ENCODE results near the gene KAZALD1.
"Not testable (repeated sequence)": the region's sequence is repeated elsewhere in the genome, so short reads cannot be mapped to it uniquely, and the experiment has no call there.

KAZALD1 gene

DNA sequence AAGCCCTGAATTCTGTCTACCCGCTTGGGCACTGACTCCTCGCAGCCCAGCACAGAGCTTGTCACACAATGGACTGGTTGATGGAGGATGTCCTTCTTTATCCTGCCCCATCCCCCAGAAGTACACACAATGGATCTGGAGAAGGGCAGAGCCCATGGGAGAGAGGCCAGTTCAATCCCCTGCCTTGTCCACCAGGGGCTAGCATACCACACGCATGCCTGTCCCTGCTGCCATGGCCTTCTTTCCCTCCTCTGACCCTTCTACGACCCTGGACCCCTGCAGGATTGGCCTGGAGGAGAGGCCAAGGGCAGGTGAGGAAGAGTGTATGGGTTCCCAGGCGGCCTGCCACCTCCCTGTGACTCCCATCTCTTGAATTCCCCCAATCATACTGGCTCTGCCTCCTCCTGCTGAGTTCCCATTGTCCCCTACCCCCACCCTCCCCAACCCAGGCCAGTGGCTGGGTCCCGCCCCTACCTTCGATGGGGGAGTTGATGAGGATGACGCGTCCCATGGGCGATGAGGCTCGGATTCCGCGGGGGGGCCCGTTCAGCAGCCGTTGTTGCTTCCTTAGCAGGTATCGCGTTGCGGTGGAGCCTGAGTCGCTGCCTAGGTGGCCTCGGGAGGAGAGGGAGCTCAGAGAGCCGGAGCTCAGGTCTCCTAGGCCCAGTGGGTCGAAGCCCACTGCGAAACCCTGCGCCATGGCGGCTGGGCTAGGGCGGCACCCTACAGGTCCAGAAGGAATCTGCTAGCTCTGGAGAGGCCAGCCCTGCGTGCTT lies 32.1 kb upstream of the KAZALD1 start:
- DNase-seq (ENCODE audit: extremely low read depth in 1 of 2, low read depth in 1 of 2), result no peak

DNA sequence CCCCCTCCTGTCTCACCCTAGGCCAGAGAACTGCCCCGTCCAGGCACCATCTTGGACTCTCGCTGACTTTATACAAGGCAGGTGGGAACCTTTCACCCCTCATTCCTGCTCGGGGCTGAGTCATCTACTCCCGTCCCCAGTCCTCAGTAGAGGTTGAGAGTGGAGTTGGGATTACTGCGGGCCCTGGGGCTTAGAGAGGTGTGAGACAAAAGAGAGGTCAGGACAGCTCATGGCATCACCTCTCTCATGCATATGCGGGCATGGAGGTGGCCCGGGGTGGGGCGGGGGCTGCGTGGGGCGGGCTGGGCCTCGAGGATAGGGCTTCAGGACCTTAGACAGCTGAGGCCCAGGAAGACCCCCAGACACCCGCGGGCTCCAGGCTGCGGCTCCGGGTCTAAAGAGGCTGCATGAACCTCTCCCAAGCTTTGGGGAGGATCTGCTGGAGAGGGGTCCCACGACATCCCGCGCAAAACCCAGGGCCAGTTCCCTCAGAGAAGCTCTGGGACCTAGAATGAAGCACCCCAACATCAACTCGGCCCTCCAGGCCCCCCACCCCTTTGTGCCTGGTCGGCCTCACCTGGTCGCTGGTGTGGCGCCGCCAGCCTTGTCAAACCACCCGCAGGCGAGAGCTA lies 31.2 kb upstream of the KAZALD1 start:
- no peak for DNase-seq (ENCODE audit: extremely low read depth in 1 of 2, low read depth in 1 of 2)

DNA sequence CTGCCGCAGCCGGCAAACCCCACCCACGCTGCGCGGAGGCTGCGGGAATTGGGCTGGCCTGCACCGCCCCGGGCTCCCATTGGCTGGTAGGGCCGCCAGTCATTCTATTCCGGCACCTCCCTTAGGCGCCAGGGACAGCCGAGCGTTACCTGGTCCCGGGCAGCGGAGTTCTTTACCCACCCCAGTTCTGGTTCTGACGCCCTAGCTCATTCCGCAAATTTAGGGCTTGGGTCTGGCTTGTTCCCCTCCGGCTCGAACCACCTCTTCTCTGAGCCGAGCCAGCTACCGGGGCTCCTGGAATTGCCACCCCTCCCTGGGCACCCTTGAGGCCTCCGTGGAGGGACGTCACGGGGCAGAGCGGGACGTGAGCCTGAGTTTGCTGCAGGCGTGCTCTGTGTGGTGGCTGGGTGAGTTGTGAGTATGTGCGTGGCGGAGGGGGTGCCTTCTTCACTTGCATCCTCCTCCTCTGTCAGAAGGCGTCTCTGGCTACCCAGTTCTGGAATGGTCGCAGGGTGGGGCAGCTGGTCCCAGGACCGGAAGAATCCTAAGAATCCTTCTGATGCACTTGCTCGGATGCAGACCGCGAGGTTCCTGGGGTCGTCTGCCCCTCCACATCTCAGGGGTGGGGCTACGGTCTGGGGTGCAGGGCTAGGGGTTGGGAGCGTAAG lies 30.5 kb upstream of the KAZALD1 start, which contains the start of the genes PDZD7 and SFXN3:
PDZD7 (minus strand) TSS at position 2 of the 668 bp plus-strand sequence. CDS start 910 bp downstream, outside the sequence.
SFXN3 (plus strand) TSS at position 107 of the 668 bp plus-strand sequence. CDS start 3,461 bp downstream, outside the sequence.
- DNase-seq (ENCODE audit: extremely low read depth in 1 of 2, low read depth in 1 of 2), result peak; percentile 93

DNA sequence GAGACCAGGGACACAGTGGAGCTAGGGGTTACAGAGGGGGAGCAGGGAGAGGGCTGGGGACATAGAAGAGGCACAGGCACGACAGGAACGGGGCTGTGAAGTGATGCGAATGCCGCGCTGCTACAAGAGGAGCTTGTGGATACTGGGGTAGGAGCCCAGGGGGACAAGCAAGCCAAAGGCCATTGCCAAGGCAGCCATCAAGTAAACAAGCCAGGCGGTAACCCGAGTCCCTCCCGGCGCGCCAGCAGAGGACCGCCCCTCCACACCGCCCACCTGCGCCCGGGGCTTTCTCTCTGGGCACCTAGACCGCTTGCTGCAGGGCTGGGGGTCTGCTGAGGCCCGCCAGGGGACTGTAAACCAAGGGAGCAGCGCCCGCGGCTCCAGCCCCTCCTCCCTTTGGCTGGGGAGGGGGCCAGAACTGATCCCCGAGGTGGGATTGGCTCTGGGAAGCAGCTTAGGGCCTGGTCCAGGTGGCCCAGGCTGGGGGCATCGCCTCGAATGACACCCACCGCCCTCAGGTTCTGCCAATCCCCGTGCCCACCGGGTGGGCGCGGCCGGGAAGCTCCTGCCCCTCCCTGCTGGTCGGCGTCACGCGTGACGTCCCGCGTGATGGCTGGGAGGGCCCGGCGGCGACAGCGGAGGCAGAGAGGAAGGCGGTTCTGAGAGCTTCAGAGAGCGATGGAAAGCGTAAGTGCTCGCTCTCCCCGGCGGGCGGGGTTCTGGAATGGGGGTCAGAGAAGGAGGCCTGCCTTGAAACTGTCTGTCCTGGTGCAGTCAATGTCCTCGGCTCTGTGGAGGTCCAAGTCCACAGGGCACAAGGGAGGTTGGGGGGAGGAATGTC lies 29.8 kb upstream of the KAZALD1 start:
- peak; percentile 37 to 53 for DNase-seq (ENCODE audit: extremely low read depth in 1 of 2, low read depth in 1 of 2)

DNA sequence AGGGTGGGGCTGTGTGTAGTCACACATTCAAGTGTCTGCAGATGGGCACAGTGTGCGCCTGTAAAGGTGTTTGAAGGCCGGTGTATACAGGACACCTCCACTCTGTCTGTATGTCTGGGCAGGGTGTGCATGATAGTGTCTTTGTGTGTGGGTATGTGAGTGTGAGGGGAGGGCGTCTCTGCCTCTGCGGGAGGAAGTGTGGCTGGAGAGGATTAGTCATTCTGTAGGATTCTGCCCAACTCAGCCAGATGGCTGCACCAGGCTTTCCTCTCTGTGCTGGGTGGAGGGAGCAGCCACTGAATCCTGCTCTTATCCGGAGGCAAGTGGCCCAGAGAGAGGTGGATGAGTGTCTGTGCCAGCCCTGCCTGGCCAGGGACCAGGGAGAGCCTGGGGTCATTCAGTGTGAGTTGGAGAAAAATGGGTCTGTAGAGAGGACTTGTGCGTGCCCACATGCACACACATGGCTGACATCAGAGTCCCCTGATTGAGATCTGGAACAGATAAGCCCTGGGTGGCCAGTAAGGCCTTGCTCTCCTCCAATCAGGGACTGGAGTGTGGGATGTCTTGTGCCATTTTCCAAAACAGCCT lies 29.1 kb upstream of the KAZALD1 start:
- peak; percentile 39 to 50 for DNase-seq (ENCODE audit: extremely low read depth in 1 of 2, low read depth in 1 of 2)

DNA sequence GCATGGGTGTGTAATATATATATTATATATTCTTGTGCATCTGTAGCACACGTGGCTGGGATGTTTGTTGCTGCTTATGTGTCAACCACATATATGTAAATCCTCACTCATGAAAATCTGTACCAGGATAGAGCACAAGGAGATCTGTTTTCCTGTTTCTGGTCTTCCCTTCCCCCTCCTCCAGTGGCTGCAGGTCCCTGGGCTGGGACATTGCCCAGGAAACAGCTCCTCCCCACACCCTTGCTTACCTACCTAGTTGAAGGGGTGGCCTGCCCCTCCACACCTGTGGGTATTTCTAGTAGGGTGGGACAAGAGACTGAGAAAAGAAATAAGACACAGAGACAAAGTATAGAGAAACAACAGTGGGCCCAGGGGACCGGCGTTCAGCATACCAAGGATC lies 28.5 kb upstream of the KAZALD1 start:
- DNase-seq (ENCODE audit: extremely low read depth in 1 of 2, low read depth in 1 of 2), result no peak

DNA sequence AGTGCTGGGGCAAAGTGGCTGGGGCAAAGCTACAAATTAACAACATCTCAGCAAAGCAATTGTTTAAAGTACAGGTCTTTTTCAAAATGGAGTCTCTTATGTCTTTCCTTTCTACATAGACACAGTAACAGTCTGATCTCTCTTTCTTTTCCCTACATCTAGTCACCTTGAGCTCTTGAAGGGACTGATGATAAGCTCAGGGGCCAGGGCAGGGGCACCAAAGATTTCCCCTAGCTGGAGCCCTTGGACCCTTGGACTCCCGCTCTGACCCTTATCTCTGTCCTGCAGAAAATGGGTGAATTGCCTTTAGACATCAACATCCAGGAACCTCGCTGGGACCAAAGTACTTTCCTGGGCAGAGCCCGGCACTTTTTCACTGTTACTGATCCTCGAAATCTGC lies 27.4 kb upstream of the KAZALD1 start:
- DNase-seq (ENCODE audit: extremely low read depth in 1 of 2, low read depth in 1 of 2), result not testable (repeated sequence)

DNA sequence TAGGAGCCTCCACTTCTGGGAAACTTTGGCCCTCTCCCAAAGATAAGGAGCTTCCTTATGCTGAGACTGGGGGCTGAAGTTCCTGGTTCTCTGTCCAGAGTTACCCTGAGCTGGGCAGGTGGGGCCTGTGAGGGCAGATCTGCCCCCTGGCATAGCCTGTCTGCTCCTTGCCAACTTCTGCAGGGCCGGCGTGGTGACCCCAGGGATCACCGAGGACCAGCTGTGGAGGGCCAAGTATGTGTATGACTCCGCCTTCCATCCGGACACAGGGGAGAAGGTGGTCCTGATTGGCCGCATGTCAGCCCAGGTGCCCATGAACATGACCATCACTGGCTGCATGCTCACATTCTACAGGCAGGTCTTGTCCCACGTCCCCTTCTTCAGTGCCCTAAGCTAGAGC lies 26.5 kb upstream of the KAZALD1 start:
- DNase-seq (ENCODE audit: extremely low read depth in 1 of 2, low read depth in 1 of 2), result no peak

DNA sequence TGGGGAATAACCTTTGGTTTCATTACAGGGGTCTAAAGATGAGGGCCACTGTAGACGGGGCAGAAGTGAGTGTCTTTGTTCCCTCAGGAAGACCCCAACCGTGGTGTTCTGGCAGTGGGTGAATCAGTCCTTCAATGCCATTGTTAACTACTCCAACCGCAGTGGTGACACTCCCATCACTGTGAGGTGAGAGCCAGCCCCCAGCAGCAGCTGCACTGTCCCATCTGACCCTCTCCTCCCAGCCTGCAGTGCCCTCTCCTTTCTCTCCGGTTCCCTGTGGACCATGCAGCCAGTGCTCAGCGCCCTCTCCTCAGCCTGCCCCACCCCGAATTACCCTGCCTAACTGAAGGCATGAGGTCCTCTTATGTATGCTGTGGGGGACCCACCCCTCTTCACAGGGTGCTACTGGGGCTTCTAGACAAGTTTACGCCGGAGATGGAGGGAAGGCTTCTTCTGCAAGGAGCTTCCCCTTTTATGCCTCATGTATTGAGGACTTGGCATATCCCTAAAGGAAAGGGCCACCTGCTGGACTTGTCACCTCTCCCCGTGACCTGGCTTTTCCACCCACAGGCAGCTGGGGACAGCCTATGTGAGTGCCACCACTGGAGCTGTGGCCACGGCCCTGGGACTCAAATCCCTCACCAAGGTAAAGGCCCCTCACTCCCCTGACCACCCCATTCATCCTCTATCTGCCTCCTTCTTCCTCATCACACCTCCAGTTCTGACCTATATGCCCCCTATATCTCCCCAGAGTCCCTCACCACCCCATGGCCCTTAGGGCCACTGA lies 25.7 kb upstream of the KAZALD1 start:
- no peak for DNase-seq (ENCODE audit: extremely low read depth in 1 of 2, low read depth in 1 of 2)

DNA sequence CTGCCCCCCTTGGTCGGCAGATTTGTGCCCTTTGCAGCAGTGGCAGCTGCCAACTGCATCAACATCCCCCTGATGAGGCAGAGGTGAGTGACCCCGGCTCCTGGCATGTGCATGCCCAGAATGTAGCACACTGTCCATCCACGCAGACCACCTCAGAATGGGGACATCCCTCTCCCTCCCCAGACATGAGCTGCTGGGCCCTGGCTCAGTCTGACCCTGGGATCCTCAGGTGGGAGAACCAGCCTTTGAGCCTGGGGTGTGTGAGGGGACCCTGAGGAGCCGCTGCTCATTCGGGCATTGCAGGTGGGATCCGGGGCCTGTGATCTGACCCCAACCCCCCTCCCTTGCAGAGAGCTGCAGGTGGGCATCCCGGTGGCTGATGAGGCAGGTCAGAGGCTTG lies 25.1 kb upstream of the KAZALD1 start:
- DNase-seq (ENCODE audit: extremely low read depth in 1 of 2, low read depth in 1 of 2), result no peak

DNA sequence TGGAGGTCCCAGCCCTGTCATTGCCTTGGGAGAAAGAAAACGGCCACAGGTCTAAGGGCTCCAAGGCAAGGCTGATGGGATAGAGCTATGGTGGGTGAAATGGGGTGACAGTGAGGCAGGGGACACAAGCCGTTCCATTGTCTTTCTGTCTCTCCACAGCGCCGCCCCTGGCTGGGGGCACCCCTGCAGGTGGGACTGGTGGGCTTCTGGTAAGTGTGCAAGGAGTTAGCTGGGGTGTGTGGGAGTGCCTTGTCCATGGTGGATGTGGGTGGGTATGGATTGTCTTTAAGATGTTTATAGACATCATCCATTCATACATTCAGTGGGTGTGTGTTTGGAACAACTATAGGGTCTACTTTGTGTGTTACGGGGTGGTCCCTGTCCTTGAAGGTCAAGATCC lies 23.3 kb upstream of the KAZALD1 start:
- no peak for DNase-seq (ENCODE audit: extremely low read depth in 1 of 2, low read depth in 1 of 2)

DNA sequence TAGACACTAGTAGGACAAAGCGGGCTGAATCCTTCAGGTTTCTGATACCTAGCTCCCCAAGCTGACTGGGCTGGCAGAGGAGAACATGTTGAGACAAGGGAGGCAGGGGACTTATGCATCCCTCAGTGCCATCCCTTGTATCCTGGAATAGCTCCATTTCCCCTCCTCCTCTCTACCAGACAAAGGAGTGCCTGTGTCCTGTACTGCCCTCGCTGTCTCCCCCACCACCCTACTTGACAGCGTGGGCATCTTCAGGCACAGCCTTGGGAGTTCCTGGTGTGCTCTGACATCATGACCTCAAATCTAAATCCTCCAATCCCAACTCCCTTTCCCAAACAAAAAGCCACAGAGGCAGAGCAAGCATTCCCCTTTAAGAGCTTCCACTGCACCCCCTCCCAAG lies 21.7 kb upstream of the KAZALD1 start:
- DNase-seq (ENCODE audit: extremely low read depth in 1 of 2, low read depth in 1 of 2), result no peak

DNA sequence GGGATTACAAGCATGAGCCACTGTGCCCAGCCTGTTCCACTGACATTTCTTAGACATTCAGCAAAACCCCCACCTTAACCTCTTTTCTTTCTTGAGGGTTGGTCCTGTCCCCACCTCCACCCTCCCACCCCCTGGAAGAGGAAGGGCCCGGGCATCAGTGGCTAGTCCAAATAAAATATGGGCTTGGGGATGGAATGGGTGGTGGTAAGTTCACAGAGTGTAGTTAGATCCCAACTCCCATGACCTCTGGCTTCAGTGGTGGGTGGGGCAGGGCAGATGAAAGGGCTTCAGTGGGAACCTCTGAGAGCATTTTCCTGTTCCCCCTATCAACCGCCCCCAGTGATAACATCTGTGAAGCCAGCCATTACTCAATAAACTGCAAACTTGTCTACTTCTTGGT lies 20.9 kb upstream of the KAZALD1 start:
- no peak for DNase-seq (ENCODE audit: extremely low read depth in 1 of 2, low read depth in 1 of 2)

DNA sequence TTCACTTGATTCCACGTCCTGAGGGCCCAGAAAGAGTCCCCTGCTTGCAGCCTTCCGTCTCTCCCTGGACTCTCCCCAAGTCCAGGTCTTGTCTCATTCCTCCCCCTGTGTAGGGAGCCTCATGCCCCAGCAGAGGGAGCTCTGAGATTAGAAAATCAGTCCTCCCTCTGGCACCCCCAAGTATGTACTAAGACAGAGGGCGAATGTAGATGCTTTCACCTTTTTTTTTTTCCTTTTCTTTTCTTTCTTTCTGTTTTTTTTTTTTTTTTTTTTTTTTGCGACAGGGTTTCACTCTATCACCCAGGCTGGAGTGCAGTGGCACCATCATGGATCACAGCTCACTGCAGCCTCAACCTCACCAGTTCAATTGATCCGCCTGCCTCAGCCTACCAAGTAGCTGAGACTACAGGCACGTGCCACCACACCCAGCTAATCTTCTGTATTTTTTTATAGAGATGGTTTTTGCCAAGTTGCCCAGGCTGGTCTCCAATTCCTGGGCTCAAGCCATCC lies 20.5 kb upstream of the KAZALD1 start:
- peak in 1 of 2 donors; percentile 62 for DNase-seq (ENCODE audit: extremely low read depth in 1 of 2, low read depth in 1 of 2)

DNA sequence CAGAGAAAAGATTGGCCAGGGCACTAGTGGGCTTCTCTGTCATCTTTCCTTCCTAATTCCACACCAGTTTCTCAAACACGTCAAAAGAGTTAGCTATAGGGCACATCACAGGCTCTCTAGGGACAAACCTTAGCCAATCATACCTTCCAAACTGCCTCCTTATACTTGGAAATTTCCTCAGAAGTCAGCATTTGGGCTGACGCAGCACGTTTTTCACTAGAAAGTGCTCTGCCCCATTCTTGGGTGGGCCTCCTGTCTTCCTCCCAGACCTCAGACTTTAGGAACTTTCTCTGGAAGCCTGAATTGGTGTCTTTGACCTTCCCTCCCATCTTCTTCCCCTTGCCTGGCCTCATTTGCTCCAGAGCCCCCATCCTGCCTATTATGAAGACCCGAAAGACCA lies 19.7 kb upstream of the KAZALD1 start:
- DNase-seq (ENCODE audit: extremely low read depth in 1 of 2, low read depth in 1 of 2), result no peak

DNA sequence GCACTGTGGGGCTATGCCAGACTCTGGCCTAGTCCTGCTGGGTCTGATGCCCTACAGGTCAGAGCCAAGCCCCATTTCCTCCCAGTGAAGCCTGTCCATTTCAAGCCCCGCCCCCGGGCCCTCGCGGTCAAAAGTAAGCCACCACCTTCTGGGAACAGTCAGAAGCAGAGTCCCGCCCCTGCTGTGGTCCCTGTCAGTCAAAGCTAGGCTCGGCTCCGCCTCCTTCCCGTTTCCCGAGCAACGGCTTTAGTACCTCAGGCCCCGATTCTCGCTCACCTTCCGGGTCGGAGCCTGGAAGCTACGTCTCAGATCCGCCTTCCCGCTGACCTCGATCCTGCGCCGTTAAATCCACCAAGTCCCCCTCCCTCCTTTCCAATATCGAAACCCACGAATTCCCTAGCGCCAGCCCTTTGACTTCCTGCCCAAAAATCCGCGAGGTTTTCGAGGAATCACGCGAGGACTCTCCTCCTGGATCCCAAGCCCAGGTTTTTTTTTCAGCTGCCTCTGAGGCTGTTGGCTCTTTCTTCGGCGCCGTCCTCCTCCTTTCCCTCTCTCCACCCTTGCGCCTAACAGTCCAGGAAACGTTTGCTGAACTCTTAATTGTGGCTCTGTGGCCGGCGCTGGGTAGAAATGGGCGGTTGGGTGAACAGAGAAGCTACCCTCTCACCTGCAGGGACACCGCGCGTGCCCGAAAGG lies 19.0 kb upstream of the KAZALD1 start:
- DNase-seq (ENCODE audit: extremely low read depth in 1 of 2, low read depth in 1 of 2), result peak; percentile 83 to 95

DNA sequence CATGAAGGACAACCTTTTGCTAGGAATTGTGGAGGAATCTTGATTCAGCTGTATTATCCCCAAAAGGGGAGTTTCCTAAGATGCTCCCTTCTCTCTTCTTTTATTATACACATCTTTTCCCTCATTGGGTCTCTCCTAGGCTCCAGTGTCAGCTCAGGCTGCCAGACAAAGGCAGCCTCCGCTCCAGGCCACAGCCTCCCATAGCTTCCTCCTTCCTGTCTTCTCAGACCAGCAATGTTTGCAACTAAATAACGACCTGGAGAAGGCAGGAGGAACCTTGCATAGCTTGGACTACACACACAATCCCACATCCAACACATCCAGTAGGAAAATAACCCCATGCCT lies 18.5 kb upstream of the KAZALD1 start:
- DNase-seq (ENCODE audit: extremely low read depth in 1 of 2, low read depth in 1 of 2), result no peak

DNA sequence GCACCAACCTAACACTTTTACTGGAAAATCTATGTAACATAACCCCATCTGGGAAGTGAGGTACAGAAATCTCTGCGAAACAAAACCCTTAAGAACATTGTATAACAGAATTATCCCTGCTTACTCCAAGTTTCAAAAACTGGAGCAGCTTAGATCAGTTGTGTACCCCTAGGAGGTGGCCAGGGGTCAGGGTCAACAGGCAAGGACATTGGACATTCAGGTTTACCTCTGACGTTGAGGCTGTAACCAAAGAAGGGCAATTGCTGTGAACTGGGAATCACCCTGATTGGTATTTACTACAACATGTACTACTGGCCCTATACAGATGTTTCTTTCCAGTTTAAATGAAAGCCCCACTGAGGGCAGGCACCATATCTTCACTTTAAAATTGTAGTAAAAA lies 17.7 kb upstream of the KAZALD1 start:
- DNase-seq (ENCODE audit: extremely low read depth in 1 of 2, low read depth in 1 of 2), result no peak
